SW 1271 (cell line): ENCODE results near the gene RCAN1.
"Not testable (repeated sequence)": the region's sequence is repeated elsewhere in the genome, so short reads cannot be mapped to it uniquely, and the experiment has no call there.

Experiments used
- DNase-seq, 2 experiments: peaks; one replicate each; lab custom pipeline; 2025; lab: John Stamatoyannopoulos, UW

RCAN1 gene

GRCh38 chr21:34569381-34569979 lies 45.4 kb downstream of the RCAN1 start:
- DNase-seq: no peak

- not testable (repeated sequence) for DNase-seq
These were observed 46.1 kb downstream of the RCAN1 start for GRCh38 chr21:34568801-34569200.

- no peak for DNase-seq
These were observed 47.2 kb downstream of the RCAN1 start for GRCh38 chr21:34567604-34568155.

GRCh38 chr21:34565238-34565637 lies 49.7 kb downstream of the RCAN1 start:
- no peak for DNase-seq

- not testable (repeated sequence) for DNase-seq
These were observed 51.5 kb downstream of the RCAN1 start for GRCh38 chr21:34563370-34563769.

GRCh38 chr21:34561806-34562205 lies 53.1 kb downstream of the RCAN1 start:
- no peak for DNase-seq

- DNase-seq: no peak
These were observed 54.3 kb downstream of the RCAN1 start for GRCh38 chr21:34560609-34561008.

- no peak for DNase-seq
These were observed 54.9 kb downstream of the RCAN1 start for GRCh38 chr21:34560021-34560420.

GRCh38 chr21:34559089-34559631 lies 55.8 kb downstream of the RCAN1 start:
- no peak for DNase-seq

GRCh38 chr21:34558166-34558565 lies 56.7 kb downstream of the RCAN1 start:
- DNase-seq: no peak

- no peak for DNase-seq
These were observed 57.7 kb downstream of the RCAN1 start for GRCh38 chr21:34557261-34557660.

GRCh38 chr21:34554670-34555069 lies 60.2 kb downstream of the RCAN1 start:
- DNase-seq: not testable (repeated sequence)

GRCh38 chr21:34554227-34554626 lies 60.7 kb downstream of the RCAN1 start:
- DNase-seq: no peak

GRCh38 chr21:34553151-34553952 lies 61.6 kb downstream of the RCAN1 start:
- DNase-seq: peak in 1 of 2 experiments; percentile 33

GRCh38 chr21:34552360-34553098 lies 62.4 kb downstream of the RCAN1 start:
- DNase-seq: no peak

- no peak for DNase-seq
These were observed 64.6 kb downstream of the RCAN1 start for GRCh38 chr21:34550182-34550799.

GRCh38 chr21:34548781-34549376 lies 66.0 kb downstream of the RCAN1 start:
- no peak for DNase-seq

- no peak for DNase-seq
These were observed 68.4 kb downstream of the RCAN1 start for GRCh38 chr21:34546542-34546941.

GRCh38 chr21:34545079-34545884 lies 69.6 kb downstream of the RCAN1 start:
- peak in 1 of 2 experiments; percentile 26 for DNase-seq

- DNase-seq: peak; percentile 36 to 73
These were observed 70.8 kb downstream of the RCAN1 start for GRCh38 chr21:34544032-34544496.
